Skeletal muscle cell (primary cell): ENCODE data around the gene USP44.

Experiments used
- DNase-seq: peaks from one replicate; pipeline ENCODE4 v3.0.0-alpha.2; 2010; ENCODE audit warnings: low read depth
- H3K4me3 ChIP-seq: 2 replicates; pipeline ENCODE4 v1.5.1; 2011; ENCODE audit warnings: low read depth, mild to moderate bottlenecking, control low read depth, low read length, moderate library complexity

The USP44 gene

GRCh38 chr12:95473884-95474659, 77.2 kb downstream of the USP44 start, which contains the start of gene METAP2:
Gene METAP2, plus strand, starts transcription at chr12:95474152. Its CDS starts 28 bp downstream, at chr12:95474180.
- H3K4me3 ChIP-seq, result peak within 1 kb of the TSS; percentile 88
- peak; percentile 89 for DNase-seq

- peak overlapping the region; percentile 88 for H3K4me3 ChIP-seq
- DNase-seq, result no peak
Observed at GRCh38 chr12:95473231-95473883, 77.9 kb downstream of the USP44 start.

GRCh38 chr12:95470300-95470699, 81.0 kb downstream of the USP44 start:
- DNase-seq, result no peak
- no peak overlapping the region for H3K4me3 ChIP-seq
